ENCODE data around the gene CFAP61. TPM values are rescaled to one million over a fixed set of nuclear protein-coding genes. Genes with fewer than 3 reads are reported as not detected.

Gene CFAP61
- polyA plus RNA-seq, 1 experiment: not detected

- H3K4me3 ChIP-seq (ENCODE audit: low read depth, low read length): no peak overlapping the region
- H3K27me3 ChIP-seq (ENCODE audit: control insufficient read depth, insufficient read depth, low read length): no peaks in the 10 kb centered on the region
- no peak for DNase-seq (ENCODE audit: low read depth)
- H3K36me3 ChIP-seq (ENCODE audit: control insufficient read depth, insufficient read depth, low read length): peaks cover 16% of the 10 kb centered on the region
- POLR2A ChIA-PET: no interaction called here
- no peak for TF ChIP-seq CTCF (IDR thresholded peaks at IDR 0.05; ENCODE audit: insufficient read depth, low read depth, low read length)
- CTCF ChIA-PET: no interaction called here
These were observed 12.5 kb upstream of the CFAP61 start for GRCh38 chr20:20039752-20040387.

GRCh38 chr20:20051767-20052073 lies 612 bp upstream of the CFAP61 start:
- peak overlapping the region; percentile 81 for H3K4me3 ChIP-seq (ENCODE audit: low read depth, low read length)
- POLR2A ChIA-PET: interaction anchor here (0.9 kb wide), 1 partner anchor 14 kb away, joined by 3 read pairs; no protein-coding TSS in a partner anchor
- no peak for DNase-seq (ENCODE audit: low read depth)
- TF ChIP-seq CTCF (IDR thresholded peaks at IDR 0.05; ENCODE audit: insufficient read depth, low read depth, low read length): no peak
- CTCF ChIA-PET: interaction anchor here (0.6 to 2.3 kb wide), 8 partner anchors 13 to 562 kb away, joined by 3 to 4 read pairs (median 3); partner anchors contain the start of gene NAA20
- H3K27me3 ChIP-seq (ENCODE audit: control insufficient read depth, insufficient read depth, low read length): peaks cover 2% of the 10 kb centered on the region; the same call in 1 of the 2 replicates
- peaks cover 3% of the 10 kb centered on the region for H3K36me3 ChIP-seq (ENCODE audit: control insufficient read depth, insufficient read depth, low read length)

- Histone ChIP-seq H3K36me3 (ENCODE audit: control insufficient read depth, insufficient read depth, low read length) (no peaks in the 10 kb centered on the region), H3K27me3 (ENCODE audit: control insufficient read depth, insufficient read depth, low read length) (peaks cover 2% of the 10 kb centered on the region), H3K4me3 (ENCODE audit: low read depth, low read length) (no peak overlapping the region)
- ChIA-PET CTCF (no interaction called here), POLR2A (no interaction called here)
- TF ChIP-seq CTCF (IDR thresholded peaks at IDR 0.05; ENCODE audit: insufficient read depth, low read depth, low read length): no peak
- DNase-seq (ENCODE audit: low read depth): no peak
These were observed 8.1 kb downstream of the CFAP61 start for GRCh38 chr20:20060234-20060998.

- DNase-seq (ENCODE audit: low read depth): no peak
- CTCF ChIA-PET: interaction anchor here (1.2 kb wide), 1 partner anchor 11 kb away, joined by 3 read pairs; no protein-coding TSS in a partner anchor
These were observed 11.8 kb downstream of the CFAP61 start for GRCh38 chr20:20063941-20064702.

More at GRCh38 chr20:20063941-20064702, 11.8 kb downstream of the CFAP61 start:
- H3K27me3 ChIP-seq (ENCODE audit: control insufficient read depth, insufficient read depth, low read length): no peaks in the 10 kb centered on the region; the same call in none of the 2 replicates
- no peak overlapping the region for H3K4me3 ChIP-seq (ENCODE audit: low read depth, low read length)
- TF ChIP-seq CTCF (IDR thresholded peaks at IDR 0.05; ENCODE audit: insufficient read depth, low read depth, low read length): no peak
- no peaks in the 10 kb centered on the region for H3K36me3 ChIP-seq (ENCODE audit: control insufficient read depth, insufficient read depth, low read length)
- POLR2A ChIA-PET: no interaction called here

Measured in BJ (cell line).